Keratinocyte (primary cell): Measurements from ENCODE around the gene PHACTR1. TPM values are rescaled to one million over a fixed set of nuclear protein-coding genes. Genes with fewer than 3 reads are reported as not detected.

Experiments used
- DNase-seq: peaks from one replicate; pipeline ENCODE4 v3.0.0-alpha.2; 2011; ENCODE audit warnings: low read depth, missing footprints, low spot score
- FAIRE-seq: peaks from 2 replicates; lab custom pipeline; 2011; peaks lifted over from hg19 to GRCh38; lab: Jason Lieb, UNC
- H2AFZ ChIP-seq: 2 replicates; pipeline ENCODE4 v1.6.0; 2012; ENCODE audit warnings: low read length, control low read depth, inconsistent platforms; ENCODE audit not compliant: control insufficient read depth
- H3K27ac ChIP-seq: 2 replicates; pipeline ENCODE4 v1.5.1; 2011; ENCODE audit warnings: low read length; ENCODE audit not compliant: control insufficient read depth, insufficient read depth
- H3K27me3 ChIP-seq: 3 replicates; pipeline ENCODE4 v1.6.0; 2011; ENCODE audit warnings: low read length; ENCODE audit not compliant: control insufficient read depth, insufficient read depth; ENCODE audit errors: extremely low read depth
- H3K36me3 ChIP-seq, 2 experiments: 2 replicates in 1 of 2; 3 replicates in 1 of 2; pipeline ENCODE4 v1.5.1; 2011; ENCODE audit warnings: low read length in 2 of 2, mild to moderate bottlenecking in 1 of 2; ENCODE audit not compliant: control insufficient read depth in 2 of 2, insufficient read depth in 2 of 2; ENCODE audit errors: extremely low read depth in 1 of 2
- H3K4me1 ChIP-seq: 3 replicates; pipeline ENCODE4 v1.5.1; 2011; ENCODE audit warnings: low read length; ENCODE audit not compliant: control insufficient read depth, insufficient read depth; ENCODE audit errors: extremely low read depth
- H3K4me2 ChIP-seq: 3 replicates; pipeline ENCODE4 v1.6.0; 2011; ENCODE audit warnings: low read depth, low read length; ENCODE audit not compliant: control insufficient read depth, insufficient read depth; ENCODE audit errors: extremely low read depth
- H3K4me3 ChIP-seq, 3 experiments: fragments of 200-600 bp in 1 of 3; sonication (generic) in 1 of 3; 2 replicates in 2 of 3; 3 replicates in 1 of 3; pipeline ENCODE4 v1.5.1; 2011 to 2016; ENCODE audit warnings: low read length in 3 of 3, mild to moderate bottlenecking in 3 of 3, control low read depth in 2 of 3, inconsistent platforms in 1 of 3, low read depth in 1 of 3, mixed read lengths in 1 of 3, mixed run types in 1 of 3, moderate library complexity in 1 of 3; ENCODE audit not compliant: control insufficient read depth in 2 of 3, insufficient read depth in 2 of 3; ENCODE audit errors: extremely low read depth in 1 of 3
- H3K79me2 ChIP-seq: 2 replicates; pipeline ENCODE4 v1.6.0; 2012; ENCODE audit warnings: low read length; ENCODE audit not compliant: control insufficient read depth, insufficient read depth
- H3K9ac ChIP-seq: 3 replicates; pipeline ENCODE4 v1.6.0; 2011; ENCODE audit warnings: low read length; ENCODE audit not compliant: control insufficient read depth, insufficient read depth; ENCODE audit errors: extremely low read depth
- H3K9me1 ChIP-seq: 3 replicates; pipeline ENCODE4 v1.6.0; 2011; ENCODE audit warnings: low read length; ENCODE audit not compliant: control insufficient read depth, insufficient read depth; ENCODE audit errors: extremely low read depth
- H3K9me3 ChIP-seq: 2 replicates; pipeline ENCODE4 v1.5.1; 2012; ENCODE audit warnings: low read depth, low read length; ENCODE audit not compliant: control insufficient read depth
- H4K20me1 ChIP-seq: 3 replicates; pipeline ENCODE4 v1.6.0; 2011; ENCODE audit warnings: low read length; ENCODE audit not compliant: control insufficient read depth, insufficient read depth; ENCODE audit errors: extremely low read depth
- CTCF ChIP-seq, 3 experiments: IDR thresholded peaks in 1 of 3; conservative IDR thresholded peaks in 1 of 3; optimal IDR thresholded peaks in 1 of 3; 2 replicates in 2 of 3; 3 replicates in 1 of 3; pipeline versions ENCODE3 to v1.5.1; 2011; ENCODE audit warnings: low read length in 3 of 3, mild to moderate bottlenecking in 3 of 3, moderate library complexity in 2 of 3, control low read depth in 1 of 3, inconsistent platforms in 1 of 3; ENCODE audit not compliant: insufficient read depth in 2 of 3; ENCODE audit errors: extremely low read depth in 1 of 3
- EZH2 ChIP-seq: IDR thresholded peaks from one replicate; pipeline ENCODE4 v1.6.1; 2012; ENCODE audit warnings: inconsistent platforms, mild to moderate bottlenecking, low read length, moderate library complexity
- dilution Hi-C: fragments of 300-500 bp; cut with MboI; formaldehyde crosslinking; loops from one replicate; pipeline ENCODE4 v1.7.0; 2020; ENCODE audit warnings: low sequenced_read_pairs; ENCODE audit not compliant: extremely low pct_ligation_motif_present
- polyA plus RNA-seq, 5 experiments: library from polyadenylated mRNA; depleted of rRNA in 3 of 5; stranded (reverse) in 3 of 5; stranded (forward) in 1 of 5; unstranded in 1 of 5; fragments of >200 nt; gene quantifications; 1 replicate in 1 of 5; 2 replicates in 3 of 5; 3 replicates in 1 of 5; pipeline versions ENCODE4 v1.2.1 to v1.2.3, GENCODE V29; 2011 to 2012; ENCODE audit warnings: missing spikeins in 2 of 5, low read depth in 1 of 5, low replicate concordance in 1 of 5

Gene PHACTR1
- polyA plus RNA-seq, 1 donor (not counting 4 experiments of a cell fraction or from before 2014, with no cell fraction given): 0.22 TPM

GRCh38 chr6:13142611-13143010, 426.0 kb downstream of the PHACTR1 start:
- Histone ChIP-seq H2AFZ (no peak overlapping the region), H3K4me2 (no peak overlapping the region), H3K36me3 (no peaks in the 10 kb centered on the region), H3K9me3 (no peaks in the 10 kb centered on the region), H4K20me1 (no peaks in the 10 kb centered on the region), H3K9me1 (no peaks in the 10 kb centered on the region), H3K4me1 (no peaks in the 10 kb centered on the region), H3K79me2 (no peaks in the 10 kb centered on the region), H3K4me3 (no peak overlapping the region), H3K9ac (no peak overlapping the region), H3K27ac (no peak overlapping the region), H3K27me3 (no peaks in the 10 kb centered on the region)
- no peak for FAIRE-seq
- TF ChIP-seq CTCF (optimal IDR thresholded peaks at IDR 0.05 in 1 of 3, IDR thresholded peaks at IDR 0.05 in 1 of 3, conservative IDR thresholded peaks at IDR 0.05 in 1 of 3; ENCODE audit: extremely low read depth in 1 of 3, insufficient read depth in 2 of 3, low read length in 3 of 3) (no peak), EZH2 (no peak)
- DNase-seq: no peak
- dilution Hi-C loops: no loop called here

GRCh38 chr6:13146442-13146841, 429.9 kb downstream of the PHACTR1 start:
- Histone ChIP-seq H3K4me1 (no peaks in the 10 kb centered on the region), H3K9me3 (no peaks in the 10 kb centered on the region), H3K27ac (no peak overlapping the region), H4K20me1 (no peaks in the 10 kb centered on the region), H3K9me1 (no peaks in the 10 kb centered on the region), H2AFZ (no peak overlapping the region), H3K4me3 (no peak overlapping the region), H3K36me3 (no peaks in the 10 kb centered on the region), H3K4me2 (no peak overlapping the region), H3K27me3 (no peaks in the 10 kb centered on the region), H3K79me2 (no peaks in the 10 kb centered on the region), H3K9ac (no peak overlapping the region)
- dilution Hi-C loops: no loop called here
- TF ChIP-seq EZH2 (no peak), CTCF (optimal IDR thresholded peaks at IDR 0.05 in 1 of 3, IDR thresholded peaks at IDR 0.05 in 1 of 3, conservative IDR thresholded peaks at IDR 0.05 in 1 of 3; ENCODE audit: extremely low read depth in 1 of 3, insufficient read depth in 2 of 3, low read length in 3 of 3) (no peak)
- no peak for DNase-seq
- no peak for FAIRE-seq
